AG08395 (cell line): ENCODE measurements around the gene ACP1.

Experiments
- DNase-seq: peaks from one replicate; pipeline ENCODE4 v3.0.0; 2012; ENCODE audit warnings: mixed read lengths, low spot score

The ACP1 gene

GRCh38 chr2:264493-265468 is at the start of gene ACP1:
ACP1 (plus strand) TSS chr2:264947; CDS start chr2:264965, 18 bp downstream.
- DNase-seq = peak; percentile 99

- DNase-seq = no peak
Measured at GRCh38 chr2:216068-216467, 48.7 kb upstream of the ACP1 start.

DNA sequence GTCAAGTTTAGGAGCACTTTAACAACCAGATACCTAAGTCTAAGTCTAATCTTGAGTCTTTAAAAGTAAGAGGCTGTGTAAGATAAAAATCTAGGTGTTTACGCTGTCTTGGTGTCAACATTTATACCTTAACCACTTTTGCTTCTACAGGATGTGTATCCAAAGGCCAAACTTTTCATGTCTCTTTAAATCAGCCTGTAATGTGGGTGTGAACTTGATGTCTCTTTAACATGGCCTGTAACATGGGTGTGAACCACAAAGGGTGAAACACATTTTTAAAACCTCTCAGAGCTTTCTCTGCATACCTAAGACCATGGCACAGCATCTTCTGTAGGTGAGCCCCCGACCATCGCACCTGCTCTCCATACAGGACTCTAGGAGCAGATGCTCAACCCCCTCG is 41.3 kb upstream of the ACP1 start:
- DNase-seq = no peak

- DNase-seq = no peak
Measured at GRCh38 chr2:223971-224760, 40.6 kb upstream of the ACP1 start.

GRCh38 chr2:228115-228514 is 36.6 kb upstream of the ACP1 start:
- DNase-seq = no peak

DNA sequence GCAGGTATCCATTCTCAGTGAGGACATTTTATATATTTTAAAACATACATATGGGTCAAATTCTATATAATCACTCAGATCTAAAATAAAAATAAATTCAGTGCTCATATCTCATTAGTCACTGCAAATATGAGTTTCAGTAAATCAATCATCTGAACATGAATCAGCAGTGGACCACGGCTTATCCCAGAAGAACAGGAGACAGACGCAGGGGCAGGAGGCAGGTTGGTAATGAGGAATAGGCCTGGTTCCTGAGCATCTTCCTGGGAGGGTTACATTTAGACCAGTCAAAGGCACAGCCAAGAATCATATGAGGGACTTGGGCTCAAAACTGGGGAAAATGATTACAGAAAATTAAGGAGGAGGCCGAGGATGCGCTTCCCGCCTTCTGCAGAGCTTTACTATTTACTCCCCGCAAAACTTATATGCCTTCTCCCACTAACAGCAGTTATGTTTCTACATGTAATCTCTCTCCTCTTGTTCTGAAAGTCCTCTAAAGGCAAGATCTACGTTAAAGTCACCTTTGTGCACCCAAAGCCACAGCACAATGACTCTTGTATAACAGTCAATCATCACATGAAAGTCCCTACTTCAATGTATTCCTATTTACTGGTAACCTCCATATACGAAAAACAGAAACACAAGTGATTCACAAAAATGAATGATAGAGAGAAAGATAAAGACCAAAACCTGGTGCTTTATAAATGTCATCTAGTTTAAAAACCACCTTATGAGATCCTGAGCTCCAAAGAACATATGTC is 36.0 kb upstream of the ACP1 start:
- DNase-seq = no peak

DNA sequence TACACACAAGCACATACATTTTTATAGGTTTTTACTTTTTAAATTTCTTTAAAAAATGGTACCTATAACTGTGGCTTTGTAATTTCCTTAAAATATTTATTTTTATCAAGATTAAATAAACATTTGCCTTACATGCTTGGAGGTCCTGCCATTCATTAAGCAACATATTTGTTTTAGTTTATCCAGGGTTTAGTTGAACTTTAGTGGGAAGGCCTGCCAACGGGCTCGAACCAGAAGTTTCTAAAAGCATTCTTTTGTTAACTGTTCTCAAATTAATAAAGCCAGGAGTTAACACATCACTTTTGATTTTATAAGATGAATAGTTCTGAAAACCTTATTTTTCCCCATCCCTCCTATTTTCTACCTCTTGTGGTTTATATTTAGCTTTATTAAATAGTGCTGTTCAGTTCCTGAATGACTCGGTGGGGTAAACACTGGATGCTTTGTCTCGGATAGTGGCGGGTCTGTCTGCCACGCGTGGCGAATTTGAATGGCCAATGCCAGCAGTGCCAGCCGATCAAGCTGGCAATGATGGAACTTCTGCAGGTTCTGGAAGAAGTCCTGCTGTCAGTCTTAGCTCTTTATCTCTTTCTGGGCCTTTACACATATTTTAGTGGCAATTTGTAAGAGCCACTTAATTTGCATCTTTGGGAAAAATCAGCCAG is 33.1 kb upstream of the ACP1 start:
- DNase-seq = no peak

GRCh38 chr2:233030-233429 is 31.7 kb upstream of the ACP1 start:
- DNase-seq = no peak

DNA sequence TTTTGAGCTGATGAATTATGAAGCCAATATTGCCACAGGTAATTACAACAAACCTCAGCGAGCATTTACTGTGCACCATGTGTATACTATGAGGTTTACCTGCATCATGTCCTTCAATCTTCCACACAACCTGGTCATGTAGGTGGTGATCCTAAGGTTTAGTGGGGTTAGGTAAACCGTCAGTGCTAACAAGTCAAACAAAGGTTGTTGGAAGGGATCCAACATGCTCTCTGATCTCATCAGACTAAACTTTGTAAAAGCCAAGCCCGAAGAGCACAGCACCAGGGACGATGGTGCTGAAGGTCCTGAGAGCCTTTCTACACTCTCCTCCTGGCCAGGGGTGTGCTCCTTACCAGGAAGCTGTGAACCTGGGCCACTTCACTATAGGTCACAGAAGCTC is 30.3 kb upstream of the ACP1 start:
- DNase-seq = no peak

DNA sequence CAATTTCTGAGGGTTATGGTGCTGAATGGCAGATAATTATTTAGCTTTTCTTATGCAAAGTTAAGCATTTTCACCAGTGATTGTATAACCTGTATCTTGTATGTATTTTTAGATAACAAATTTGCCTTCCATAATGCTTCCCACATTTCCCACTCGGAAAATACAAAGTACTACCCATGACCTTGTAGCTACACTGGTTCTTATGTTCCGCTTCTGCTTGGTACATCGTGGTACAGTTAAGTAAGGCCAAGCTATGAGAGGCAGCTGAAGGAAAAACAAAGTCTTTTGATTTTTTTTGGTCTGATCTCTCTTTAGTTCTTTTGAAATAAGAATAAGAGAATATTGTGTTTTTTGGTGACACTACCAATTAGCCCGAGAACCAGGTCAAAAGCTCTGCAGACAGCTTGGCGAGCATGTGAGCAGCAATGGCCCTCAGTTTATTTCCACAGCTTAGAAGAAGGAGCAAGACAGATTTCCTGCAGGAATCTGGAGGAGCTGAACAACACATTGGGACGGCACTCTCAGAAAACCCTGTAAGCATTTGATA is 27.7 kb upstream of the ACP1 start:
- no peak for DNase-seq

- DNase-seq = no peak
Measured at GRCh38 chr2:237878-238277, 26.9 kb upstream of the ACP1 start.

DNA sequence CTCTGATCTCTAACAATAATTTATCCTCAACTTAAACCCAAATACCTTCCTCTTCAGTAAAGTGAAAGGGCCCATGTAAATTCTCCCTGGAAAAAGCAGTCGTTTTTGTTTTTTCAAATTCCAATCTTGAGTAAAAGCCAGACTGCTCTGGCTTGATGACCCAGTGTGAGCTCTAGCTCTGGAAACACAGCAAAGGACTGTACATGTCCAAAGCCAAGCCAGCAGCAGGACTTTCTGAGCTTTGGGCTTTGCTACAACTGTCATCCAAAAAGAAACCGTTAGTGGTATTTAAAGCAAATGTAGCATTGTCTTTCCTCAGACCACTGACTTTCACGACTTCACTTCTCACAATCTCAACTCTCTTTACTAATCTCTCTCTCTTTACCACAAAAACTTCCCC is 26.3 kb upstream of the ACP1 start:
- no peak for DNase-seq

GRCh38 chr2:238869-239268 is 25.9 kb upstream of the ACP1 start:
- no peak for DNase-seq

DNA sequence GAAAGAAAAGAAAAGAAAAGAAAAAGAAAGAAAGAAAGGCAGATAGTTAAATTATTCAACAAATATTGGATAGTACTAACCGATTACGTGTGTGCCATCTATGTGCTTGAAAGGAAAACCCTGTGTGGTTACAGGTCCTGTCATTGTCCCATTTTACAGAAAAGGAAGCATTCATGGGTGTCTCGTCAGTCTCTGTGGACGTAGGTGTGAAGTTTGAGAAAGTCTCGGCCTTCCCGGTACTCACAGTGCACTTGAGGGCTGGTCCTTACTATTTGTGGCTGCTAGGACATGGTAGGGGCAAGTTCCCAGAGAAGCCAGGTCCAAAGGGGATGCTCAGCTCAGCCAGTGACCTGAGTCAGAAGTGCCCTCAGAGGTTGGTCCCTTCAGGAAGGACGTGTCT is 20.2 kb upstream of the ACP1 start:
- DNase-seq = no peak

DNA sequence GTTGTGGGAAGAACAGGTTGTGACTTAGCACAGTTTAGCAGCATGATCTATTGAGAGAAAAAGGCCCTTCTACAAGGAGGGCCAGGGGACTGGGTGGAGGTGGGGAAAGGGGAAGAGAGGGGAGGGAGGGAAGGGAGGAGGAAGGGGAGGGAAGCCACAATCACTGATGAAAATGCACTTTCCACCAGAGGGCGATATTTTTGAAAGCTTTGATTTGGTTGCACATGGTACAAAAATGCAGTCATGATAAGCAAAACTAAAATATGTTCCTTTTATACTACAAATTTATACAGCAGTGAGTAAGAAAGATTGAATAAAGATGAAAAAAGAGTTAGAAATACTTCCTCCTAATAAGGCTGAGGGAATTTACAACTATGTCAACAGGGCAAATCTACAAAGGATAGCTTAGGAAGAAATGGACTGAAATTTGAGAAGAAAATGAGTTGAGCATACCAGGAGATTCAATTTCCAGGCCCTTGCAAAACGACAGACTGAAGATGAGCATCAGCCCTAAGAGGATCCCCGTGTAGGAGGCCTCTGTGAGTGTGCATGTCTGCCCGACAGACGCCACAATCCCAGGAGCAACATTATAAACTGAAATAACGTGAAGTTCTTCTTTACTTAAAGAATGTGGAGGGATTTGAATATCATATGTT is 18.1 kb upstream of the ACP1 start:
- DNase-seq = peak; percentile 53

DNA sequence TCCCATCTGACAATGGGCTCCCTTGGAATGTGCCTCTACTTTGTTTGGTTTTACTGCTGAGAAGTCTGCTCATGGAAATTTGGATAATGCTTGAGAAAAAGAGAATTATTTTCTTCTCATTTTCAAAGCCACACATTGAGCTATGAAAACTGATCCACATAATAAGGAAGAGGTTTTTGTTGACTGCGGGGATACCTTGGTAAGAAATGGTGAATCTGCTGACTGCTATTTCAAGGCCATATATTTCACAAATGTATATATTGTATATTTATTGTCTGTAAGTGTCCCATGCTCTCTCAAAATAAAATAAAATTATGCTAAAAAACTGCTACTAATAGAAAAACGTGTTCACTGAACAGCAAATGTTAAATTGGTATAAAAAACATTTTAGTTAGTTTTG is 16.0 kb upstream of the ACP1 start:
- no peak for DNase-seq

DNA sequence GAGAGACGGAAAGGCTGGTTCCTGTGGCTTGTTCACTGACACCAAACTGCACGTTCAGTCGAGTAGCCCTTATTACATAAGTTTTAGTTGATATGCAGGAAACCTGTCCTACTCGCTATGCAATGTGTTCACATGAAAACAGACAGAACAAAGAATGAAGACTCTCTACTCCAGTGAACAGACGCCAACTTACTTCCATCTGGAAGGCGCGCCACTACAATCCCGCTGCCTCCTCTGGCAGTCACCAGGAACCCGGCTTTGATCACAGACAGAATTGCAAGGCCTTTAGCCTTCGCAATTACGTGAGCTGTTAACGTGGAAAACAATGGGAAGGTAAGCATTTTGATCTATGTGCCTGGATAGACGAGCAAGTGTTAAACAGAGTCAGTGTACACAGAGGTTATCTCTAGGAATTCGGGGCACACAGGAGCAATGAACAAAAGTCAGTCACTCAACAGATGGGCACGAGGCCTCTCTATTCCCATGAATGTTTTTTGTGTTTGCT is 15.2 kb upstream of the ACP1 start:
- no peak for DNase-seq

DNA sequence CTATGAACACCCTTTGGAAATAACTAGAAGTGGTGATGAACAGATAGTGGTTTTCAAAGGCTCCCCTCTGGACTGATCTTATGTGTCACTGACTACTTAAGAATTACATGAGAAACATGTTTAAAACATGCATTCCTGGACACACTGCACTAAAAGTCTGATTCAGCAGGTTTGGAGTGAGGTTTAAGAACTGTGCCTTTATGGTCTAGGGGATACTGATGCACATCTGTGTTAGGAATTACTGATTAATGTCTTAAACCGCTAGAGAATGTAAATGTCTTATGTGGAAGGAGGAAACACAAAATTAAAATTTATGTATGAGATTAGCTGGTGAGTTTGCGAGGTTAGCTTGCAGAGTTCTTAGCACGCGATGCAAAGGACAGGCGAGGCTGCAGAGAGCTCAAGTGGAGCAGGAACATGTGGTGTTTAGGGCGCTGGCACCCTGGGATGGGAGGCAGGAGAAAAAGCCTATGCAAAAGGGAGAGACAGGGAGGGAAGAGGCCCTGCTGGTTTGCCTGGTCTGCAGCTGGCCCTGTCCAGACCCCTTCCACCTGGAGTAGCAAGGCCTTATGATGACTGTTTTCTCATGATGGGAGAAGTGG is 12.6 kb upstream of the ACP1 start:
- no peak for DNase-seq

DNA sequence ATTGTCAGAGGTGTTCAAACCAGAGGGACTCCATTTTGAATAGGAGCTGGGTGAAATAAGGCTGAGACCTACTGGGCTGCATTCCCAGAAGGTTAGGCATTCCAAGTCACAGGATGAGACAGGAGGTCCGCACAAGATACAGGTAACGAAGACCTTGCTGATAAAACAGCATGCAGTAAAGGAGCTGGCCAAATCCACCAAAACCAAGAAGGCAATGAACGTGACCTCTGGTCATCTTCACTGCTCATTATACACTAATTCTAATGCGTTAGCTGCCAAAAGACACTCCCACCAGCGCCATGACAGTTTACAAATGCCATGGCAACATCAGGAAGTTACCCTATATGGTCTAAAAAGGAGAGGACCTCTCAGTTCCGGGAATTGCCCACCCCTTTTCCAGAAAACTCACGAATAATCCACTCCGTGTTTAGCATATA is 11.5 kb upstream of the ACP1 start:
- DNase-seq = no peak

- DNase-seq = no peak
Measured at GRCh38 chr2:254241-254640, 10.5 kb upstream of the ACP1 start.
